ENCODE data around the gene OGT. TPM values are rescaled to one million over a fixed set of nuclear protein-coding genes. Genes with fewer than 3 reads are reported as not detected.
"Not testable (repeated sequence)": the region's sequence is repeated elsewhere in the genome, so short reads cannot be mapped to it uniquely, and the experiment has no call there.

OGT gene
- total RNA-seq, 1 experiment from 2014 or later = 36.4 TPM

DNA sequence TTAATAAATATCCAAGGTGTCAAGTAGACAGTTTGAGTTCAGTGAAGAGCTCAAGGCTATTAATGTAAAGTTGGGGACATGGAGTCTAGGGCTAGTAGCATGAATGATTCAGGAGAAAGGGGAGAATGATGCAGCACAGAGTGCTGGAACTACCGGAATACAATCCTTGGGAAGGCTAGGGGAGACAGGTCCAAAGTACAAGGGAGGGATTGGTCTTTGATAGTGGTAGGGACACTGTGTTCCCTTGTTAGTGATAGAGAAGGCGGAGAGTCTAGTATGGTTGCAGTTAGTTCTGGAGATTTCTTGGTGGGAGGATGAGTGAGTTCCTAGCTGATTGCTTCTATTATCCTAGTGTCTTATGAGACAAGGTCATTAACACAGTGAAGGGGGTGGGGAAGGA lies 54.0 kb downstream of the OGT start:
- no peak for DNase-seq (ENCODE audit: low spot score)

DNA sequence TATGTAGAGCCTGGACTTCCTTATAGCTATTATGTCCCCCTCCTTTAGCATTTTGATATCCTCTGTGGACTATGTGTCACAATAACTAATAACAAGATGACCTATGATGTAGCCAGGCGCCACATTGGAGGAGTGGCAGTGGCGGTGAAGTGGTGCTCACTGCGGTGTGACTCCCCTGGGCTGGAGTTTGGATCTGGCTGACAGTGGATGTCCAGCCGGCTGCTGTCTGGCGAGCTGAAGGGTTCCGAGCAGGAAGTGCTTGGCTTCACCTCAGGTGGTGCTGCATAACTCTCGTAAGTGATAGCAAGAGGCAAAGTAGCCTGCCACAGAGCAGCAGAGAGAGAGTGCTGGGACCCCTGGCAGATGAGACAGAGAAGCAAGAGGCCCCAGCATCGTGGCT lies 60.3 kb downstream of the OGT start:
- not testable (repeated sequence) for DNase-seq (ENCODE audit: low spot score)

DNA sequence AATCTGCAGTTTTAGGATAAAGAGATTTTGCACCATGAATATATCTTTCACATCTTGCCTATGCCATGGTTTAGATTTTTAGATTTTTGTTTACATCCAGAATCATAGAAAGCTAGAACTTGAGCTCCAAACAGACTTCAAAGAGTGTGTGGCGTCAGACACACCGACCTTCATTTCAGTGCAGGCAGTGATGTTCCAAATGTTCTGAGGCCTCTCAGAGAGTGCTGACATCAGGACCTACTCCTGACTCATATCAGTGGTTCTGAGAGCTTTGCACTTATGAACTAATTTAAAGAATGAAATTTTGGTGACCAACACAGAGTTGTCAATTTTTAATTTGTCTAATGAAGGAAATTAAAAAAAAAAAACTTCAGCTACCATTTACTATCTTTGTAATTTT lies 67.1 kb downstream of the OGT start:
- DNase-seq (ENCODE audit: low spot score) = no peak

DNA sequence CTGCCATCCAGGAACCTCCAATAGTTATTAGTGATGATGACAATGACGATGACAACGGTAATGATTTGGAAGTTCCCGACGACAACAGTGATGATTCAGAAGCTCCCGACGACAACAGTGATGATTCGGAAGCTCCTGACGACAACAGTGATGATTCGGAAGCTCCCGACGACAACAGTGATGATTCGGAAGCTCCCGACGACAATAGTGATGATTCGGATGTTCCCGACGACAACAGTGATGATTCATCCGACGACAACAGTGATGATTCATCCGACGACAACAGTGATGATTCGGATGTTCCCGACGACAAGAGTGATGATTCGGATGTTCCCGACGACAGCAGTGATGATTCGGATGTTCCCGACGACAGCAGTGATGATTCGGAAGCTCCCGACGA lies 70.7 kb downstream of the OGT start:
- DNase-seq (ENCODE audit: low spot score) = no peak

DNA sequence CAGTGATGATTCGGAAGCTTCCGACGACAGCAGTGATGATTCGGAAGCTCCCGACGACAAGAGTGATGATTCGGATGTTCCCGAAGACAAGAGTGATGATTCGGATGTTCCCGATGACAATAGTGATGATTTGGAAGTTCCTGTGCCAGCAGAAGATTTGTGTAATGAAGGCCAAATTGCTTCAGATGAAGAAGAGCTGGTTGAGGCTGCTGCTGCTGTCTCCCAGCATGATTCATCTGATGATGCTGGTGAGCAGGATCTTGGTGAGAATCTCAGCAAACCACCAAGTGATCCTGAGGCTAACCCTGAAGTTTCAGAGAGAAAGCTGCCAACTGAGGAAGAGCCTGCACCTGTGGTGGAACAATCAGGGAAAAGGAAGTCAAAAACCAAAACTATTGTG lies 71.2 kb downstream of the OGT start:
- no peak for DNase-seq (ENCODE audit: low spot score)

DNA sequence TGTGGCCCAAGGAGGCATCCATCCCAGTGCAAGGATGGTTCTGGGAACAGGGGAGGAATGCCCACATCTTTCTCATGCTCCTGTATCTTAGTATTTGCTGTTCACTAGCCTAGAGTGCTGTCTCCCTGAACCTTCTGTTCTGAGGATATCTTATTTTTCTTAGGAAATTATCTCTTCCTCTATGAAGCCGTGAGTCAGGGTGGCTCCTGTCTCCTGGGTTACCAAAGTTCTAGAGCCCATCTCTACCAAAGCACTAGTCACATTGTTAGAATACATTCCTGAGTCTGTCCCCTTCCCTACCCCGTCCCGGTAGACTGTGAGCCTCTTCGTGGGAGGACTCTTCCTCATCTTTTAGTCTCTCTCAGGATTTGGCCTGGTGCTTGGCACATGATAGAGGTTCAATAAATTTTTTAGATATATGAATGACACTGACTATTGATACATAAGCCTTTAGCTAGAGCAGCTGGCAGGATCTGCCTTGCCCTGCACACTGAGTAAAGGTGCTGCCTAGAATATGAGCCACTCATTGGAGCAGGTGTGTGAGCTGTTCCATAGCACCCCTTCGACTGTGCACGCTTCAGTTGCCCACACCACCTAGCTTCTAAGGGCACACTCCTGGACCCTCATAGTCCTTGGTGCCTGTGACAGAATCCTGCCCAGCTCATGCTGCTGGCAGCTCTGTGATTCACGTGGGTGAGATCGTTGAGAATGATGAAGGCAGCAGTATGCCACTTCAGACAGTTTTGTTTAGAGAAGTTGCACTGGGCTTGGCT lies 72.1 kb downstream of the OGT start:
- no peak for DNase-seq (ENCODE audit: low spot score)

DNA sequence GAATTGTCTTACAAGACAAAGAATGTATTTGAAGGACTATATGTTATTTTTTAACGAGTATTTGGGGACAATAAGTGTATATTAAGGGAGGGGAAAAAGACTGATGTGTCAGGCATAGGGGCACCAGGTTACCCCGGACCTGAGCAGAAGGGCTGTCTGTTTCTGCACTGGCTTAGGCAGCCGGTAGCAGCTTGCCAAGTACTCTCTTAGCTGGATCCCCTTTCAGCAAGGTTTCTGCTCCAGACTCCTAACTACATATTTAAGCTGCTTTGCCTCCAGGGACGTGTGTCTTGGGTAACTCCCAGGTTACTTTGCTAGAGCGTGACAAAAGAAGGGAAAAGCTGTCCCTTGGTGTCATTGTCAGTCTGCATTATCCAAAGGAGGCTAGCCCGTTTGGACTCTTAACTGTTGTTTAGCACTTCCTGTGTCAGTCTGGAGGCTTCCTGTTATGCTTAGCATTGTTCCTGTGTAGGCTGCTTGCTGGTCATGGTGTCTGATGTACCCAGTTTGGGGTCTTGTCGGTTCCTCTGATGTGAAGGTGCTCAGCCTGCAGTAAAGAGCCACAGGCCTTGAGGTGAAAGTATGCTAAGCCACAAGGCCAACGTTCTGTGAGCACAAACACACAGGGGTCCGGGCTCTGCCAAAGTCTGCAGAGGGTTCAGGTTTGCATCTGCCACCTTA lies 73.8 kb downstream of the OGT start:
- no peak for DNase-seq (ENCODE audit: low spot score)

DNA sequence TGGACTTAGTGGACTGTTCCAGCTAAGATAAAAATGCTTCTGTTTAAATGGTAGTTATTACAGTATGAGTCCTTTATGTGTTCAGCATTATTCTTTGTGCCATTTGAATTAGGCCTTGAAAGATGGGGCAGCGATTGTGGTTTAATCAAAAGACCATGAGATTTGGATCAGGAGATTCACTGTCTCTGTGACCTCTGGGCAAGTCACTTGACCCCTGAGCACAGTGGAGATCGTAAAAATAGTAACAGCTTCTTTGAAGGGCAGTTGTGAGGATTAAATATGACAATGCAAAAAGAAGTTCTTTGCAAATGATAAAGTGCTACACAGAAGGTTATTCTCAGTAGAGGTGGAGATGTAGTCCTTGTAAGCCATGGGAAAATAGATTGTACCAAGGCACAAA lies 74.6 kb downstream of the OGT start:
- DNase-seq (ENCODE audit: low spot score) = no peak

DNA sequence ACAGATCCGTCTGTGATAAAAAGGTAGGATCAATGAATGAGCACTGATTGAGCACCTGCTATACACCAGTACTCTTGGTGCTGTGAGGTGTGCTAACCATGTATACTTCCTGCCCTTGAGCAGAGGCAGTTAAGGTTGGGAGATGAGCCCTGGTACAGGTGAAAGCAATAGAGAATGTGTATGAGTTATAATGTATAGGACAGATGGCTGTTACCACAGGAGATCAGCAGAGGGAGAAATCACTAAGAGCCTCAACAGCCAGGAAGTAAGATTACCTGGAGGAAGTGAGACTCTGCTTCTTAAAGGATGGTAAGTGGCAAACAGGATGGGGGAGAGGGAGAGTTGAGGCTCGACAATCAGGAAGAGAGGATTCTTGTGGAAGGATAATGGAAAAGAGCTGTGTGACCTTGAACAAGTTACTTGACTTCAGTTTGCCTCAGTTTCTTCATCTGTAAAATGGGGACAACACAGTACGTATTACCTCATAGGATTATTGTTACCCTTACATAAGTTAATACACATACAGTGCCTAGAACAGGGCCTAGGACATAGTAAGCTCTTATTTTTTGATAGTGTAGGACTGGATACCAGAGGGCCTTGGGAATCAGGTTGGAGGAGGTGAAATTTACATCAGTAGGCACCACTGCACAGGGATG lies 76.3 kb downstream of the OGT start:
- DNase-seq (ENCODE audit: low spot score) = no peak

DNA sequence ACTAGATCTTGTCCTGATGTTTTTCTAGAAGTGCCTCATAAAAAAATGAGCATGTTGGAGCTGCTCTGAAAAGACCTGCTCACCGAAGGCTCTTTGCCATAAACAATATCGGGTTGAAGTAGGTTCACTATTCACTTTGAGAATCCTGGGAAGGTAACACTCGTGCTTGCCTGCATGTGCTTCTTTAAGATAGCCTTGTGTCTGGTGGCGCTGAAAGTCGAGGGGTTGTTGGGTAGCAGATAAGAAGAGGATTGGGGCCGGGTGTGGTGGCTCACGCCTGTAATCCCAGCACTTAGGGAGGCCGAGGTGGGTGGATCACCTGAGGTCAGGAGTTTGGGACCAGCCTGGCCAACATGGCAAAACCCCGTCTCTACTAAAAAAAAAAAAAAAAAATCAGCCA lies 78.8 kb downstream of the OGT start:
- DNase-seq (ENCODE audit: low spot score) = not testable (repeated sequence)

DNA sequence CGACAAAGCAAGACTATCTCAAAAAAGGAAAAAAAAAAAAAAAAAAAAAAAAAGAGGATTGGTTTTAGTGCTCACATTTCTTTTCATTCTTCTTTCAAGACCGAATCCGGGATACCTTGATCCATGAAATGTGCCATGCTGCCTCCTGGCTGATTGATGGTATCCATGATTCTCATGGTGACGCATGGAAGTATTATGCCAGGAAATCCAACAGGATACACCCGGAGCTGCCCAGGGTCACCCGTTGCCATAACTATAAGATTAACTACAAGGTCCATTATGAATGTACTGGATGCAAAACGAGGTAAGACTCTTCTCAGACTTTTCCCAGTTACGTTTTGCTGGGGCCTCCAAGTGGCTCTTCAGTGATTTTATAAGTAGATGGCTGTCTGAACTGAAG lies 79.4 kb downstream of the OGT start:
- DNase-seq (ENCODE audit: low spot score) = no peak

DNA sequence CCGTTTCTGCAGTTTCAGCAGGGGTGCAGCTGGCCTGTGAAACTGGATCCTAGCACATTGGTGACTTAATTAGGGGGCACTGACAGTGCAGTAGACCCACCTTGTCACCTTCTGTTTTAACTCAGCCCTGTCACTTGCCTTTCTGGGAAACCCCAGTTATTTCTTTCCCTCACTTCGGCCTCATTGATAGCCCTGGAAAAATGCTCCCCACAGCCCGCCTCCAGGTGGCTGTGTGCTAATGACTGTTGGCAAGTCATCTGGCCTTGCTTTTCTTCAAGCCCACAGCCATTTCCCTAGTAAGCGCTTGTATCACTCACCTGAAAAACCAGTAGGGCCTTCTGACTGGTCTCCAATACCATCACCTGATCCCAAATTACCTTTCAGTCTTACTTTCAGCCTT lies 82.2 kb downstream of the OGT start:
- no peak for DNase-seq (ENCODE audit: low spot score)

DNA sequence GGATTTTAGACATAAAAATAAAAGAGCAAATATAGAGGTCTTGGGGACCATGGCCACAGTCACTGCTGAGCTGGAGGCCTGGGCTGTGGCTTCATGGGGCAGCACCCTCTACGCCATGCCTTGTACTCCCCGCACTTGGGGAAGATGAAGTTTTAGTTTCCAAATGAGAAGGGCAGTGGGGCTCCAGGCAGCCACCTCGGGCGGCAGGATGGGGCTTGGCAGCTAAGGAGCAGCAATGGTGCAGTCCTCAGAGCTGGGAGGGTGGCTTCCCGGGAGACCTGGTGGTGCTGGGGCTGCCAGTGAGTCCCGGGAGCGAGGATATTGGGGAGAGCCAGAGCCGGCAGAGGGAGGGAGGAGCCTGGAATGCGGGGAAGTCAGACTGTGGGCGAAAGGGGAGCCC lies 83.0 kb downstream of the OGT start:
- no peak for DNase-seq (ENCODE audit: low spot score)

DNA sequence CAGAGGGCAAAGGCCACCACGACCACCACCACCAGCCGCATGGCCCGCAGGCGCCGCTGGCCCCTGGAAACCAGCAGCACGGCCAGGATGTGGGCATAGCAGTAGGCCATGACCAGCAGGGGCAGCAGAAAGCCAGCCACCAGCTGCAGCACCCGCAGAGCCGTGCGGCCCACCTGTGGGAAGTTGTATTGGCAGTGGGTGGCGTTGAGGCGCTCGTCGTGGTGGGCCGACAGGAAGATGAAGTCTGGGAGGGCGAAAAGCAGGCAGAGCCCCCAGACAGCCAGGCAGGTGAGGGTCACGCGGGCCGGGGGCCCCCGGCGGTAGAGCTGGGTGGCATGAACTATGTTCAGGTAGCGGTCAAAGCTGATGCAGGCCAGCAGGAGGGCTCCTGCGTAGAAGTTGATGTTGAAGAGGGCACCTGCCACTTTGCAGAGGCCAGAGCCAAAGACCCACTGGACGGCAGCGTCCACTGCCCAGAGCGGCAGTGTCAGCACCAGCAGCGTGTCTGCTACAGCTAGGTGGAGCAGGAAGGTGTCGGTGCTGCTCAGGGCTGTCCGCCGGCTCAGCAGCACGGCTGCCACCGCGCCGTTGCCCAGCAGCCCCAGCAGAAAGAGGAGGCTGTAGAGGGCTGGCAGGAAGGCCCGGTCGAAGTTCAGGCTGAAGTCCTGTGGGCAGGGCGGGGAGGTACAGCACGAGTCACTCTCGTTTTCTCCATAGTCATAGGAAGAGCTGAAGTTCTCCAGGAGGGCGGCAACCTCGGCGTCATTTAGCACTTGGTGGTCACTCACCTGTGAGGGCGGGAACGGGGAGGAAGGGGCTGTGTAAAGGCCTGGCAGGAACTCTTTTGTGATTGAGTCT lies 84.0 kb downstream of the OGT start:
- no peak for DNase-seq (ENCODE audit: low spot score)

DNA sequence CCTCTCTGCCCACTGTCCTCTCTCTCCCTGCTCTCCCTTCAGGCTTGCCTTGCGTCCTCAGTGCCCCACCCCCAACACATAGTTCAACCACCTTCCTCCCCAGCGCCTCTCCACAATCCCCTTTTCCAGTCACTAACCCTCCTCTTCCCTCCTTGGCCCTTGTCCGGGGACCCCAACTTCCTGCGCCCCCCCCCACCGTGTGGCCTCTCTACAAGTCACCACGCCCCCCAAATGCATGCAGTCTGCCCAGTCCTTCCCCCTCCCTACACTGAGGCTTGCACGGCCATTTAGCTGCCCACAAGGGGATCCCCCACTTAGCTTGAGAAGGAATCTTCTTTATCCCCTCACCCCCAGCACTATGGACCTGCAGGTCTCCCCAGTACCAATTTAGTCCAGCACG lies 84.8 kb downstream of the OGT start:
- no peak for DNase-seq (ENCODE audit: low spot score)

DNA sequence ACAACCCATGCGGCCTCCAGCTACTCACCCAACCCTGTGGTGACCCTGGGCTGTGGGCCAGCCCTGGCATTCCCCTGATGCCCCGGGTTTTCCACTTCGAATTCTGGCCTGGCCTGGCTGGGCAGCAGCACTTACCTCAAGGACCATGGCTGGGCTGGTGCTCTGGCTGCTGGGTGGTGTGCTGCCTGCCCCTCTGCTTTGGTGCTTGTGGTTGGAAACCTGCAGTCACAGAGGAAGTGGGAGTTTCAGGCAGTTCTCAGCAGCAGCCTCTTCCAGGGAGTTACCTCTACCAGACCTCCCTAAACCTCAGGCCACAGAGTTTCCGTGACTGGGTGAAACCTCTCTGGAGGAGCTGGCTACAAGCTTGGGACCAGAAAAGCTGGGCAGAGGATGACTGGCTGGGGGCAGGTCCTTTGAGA lies 85.4 kb downstream of the OGT start, which contains the start of gene CXCR3:
Gene CXCR3, minus strand, starts transcription at position 209 of the 419 bp plus-strand sequence. Its CDS starts 62 bp downstream, at position 147.
- no peak for DNase-seq (ENCODE audit: low spot score)

DNA sequence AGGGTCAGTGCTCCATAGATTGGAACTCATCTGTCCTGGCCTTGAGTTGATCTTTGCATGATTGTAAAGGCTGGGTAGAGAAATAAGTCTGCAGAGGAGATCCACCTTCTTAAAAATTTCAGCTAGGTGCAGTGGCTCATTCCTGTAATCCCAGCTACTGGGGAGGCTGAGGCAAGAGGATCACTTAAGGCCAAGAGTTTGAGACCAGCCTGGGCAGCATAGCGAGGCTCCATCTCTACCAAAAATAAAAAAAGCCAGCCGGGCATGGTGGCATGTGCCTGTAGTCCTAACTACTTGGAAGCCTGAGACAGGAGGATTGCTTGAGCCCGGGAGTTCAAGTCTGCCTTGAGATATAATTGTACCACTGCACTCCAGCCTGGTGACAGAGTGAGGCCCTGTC lies 85.9 kb downstream of the OGT start:
- DNase-seq (ENCODE audit: low spot score) = no peak

DNA sequence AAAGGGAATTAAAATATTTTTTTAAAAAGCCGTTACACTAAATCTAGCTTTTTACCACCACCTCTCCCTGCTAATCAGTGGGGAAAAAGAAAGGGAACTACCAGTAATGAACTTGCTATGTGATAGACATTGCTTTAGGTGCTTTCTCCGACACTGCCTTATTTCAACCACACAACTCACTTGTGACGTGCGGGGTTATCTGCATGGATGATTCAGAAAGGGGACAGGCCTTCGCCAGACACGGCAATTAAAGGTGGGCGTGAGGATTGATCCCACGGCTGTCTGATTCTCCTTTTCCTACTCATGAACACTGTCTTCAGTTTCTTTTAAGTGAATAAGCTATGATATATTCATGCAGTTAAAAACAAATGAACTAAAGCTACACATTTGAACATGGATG lies 86.3 kb downstream of the OGT start:
- DNase-seq (ENCODE audit: low spot score) = no peak

DNA sequence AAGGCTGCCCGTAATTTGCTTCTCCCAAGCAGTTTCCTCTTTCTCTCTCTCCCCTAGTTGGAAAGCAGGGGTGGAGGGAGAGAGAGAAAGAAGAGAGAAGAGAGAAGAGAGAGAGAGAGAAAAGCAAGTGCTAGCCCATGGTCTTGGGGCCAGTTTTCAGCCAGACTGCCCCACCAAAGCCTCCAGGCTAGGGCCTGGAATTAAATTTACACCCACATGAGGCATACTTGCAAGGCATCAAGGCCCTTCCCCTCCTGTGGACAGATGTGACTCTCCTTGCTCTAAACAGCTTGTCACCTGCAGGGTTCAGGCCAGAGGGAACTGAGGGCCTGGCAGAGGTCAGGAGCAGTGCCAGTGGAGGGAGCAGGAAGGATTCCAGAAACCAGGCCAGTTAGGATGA lies 87.1 kb downstream of the OGT start:
- DNase-seq (ENCODE audit: low spot score) = no peak

DNA sequence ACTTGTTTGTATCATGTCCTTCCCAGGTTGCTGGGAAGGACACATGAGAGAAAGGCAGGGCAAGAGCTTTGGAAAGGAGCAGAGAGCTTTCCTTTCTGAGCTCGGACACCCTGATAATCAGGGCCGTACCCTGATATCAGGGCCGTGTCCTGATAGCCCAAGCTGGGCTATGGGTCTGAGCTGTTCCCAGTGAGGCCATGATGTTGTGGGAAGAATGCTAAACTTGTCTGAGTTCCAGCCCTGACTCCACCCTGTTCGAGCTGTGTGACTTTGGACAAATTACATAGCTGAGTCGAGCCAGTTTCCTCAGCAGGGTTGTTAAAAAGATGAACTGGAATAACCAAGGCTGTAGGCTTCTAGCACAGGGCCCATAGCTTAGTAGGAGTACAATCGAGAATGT lies 88.7 kb downstream of the OGT start:
- DNase-seq (ENCODE audit: low spot score) = no peak

DNA sequence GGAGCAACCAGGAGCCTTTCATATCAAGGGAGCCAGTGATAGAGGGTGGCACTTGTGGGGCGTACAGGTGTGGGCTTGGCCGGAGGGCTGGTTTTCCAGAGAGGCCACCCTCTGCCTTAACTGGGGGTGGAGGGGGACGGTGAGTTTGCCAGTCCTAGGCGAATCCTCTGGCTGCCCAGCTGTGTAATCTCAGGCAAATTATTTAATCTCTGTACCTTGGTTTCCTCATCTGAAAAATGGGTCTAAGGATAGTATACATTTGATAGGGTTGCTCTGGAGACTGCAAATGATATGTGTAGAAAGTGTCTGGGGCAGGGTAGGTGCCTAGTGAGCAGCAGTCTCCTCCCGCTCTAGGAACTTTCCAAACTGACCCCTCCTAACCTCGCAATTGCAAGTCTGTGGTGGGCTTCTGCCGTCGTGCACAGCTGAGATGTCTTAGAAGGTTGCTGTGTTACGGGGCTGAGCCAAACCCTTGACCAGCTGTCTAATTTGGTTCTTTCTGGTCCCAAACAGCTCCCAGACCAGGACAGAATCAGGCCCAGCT lies 89.2 kb downstream of the OGT start:
- DNase-seq (ENCODE audit: low spot score) = no peak
